Aorta (tissue), 5 donors: ENCODE results near the gene BCL7C. TPM values are rescaled to one million over a fixed set of nuclear protein-coding genes. Genes with fewer than 3 reads are reported as not detected.

Experiments
- ATAC-seq: fragments of 200-7000 bp; cut with Tn5 transposase; one replicate; pipeline ENCODE4 v1.9.1; 2022; ENCODE audit warnings: moderate library complexity; ENCODE audit not compliant: low FRiP score
- DNase-seq, 2 donors: peaks; one replicate each; pipeline ENCODE4 v3.0.0-alpha.2; 2020
- H3K27ac ChIP-seq, 2 donors: one replicate each; pipeline ENCODE4 v1.5.1; 2013; ENCODE audit warnings: low read length in 2 of 2, mild to moderate bottlenecking in 2 of 2, moderate library complexity in 2 of 2, control low read depth in 1 of 2, inconsistent platforms in 1 of 2, low read depth in 1 of 2
- H3K27me3 ChIP-seq, 2 donors: one replicate each; pipeline ENCODE4 v1.6.1; 2013; ENCODE audit warnings: control low read depth in 1 of 2, low read length in 1 of 2, mild to moderate bottlenecking in 1 of 2, moderate library complexity in 1 of 2; ENCODE audit not compliant: insufficient read depth in 2 of 2, control insufficient read depth in 1 of 2
- H3K36me3 ChIP-seq, 2 donors: one replicate each; pipeline ENCODE4 v1.6.1; 2013; ENCODE audit warnings: control low read depth in 1 of 2, low read length in 1 of 2, mild to moderate bottlenecking in 1 of 2; ENCODE audit not compliant: insufficient read depth in 2 of 2, control insufficient read depth in 1 of 2
- H3K4me1 ChIP-seq, 2 donors: one replicate each; pipeline ENCODE4 v1.6.1; 2013; ENCODE audit warnings: low read length in 2 of 2, control low read depth in 1 of 2, mild to moderate bottlenecking in 1 of 2, moderate library complexity in 1 of 2; ENCODE audit not compliant: insufficient read depth in 2 of 2, control insufficient read depth in 1 of 2
- H3K4me3 ChIP-seq, 2 donors: one replicate each; pipeline ENCODE4 v1.5.1; 2013; ENCODE audit warnings: low read length in 2 of 2, control low read depth in 1 of 2, mild to moderate bottlenecking in 1 of 2
- H3K9me3 ChIP-seq: one replicate; pipeline ENCODE4 v1.6.1; 2013; ENCODE audit warnings: mild to moderate bottlenecking, low read length; ENCODE audit not compliant: control insufficient read depth
- WGBS, 2 donors: extraction: QIAGEN DNeasy Blood & Tissue Kit; methylation state at CpG; one replicate each; pipeline ENCODE4 v1.1.7; 2013; 5-methylcytosine and 5-hydroxymethylcytosine counted together
- intact Hi-C, 2 donors: fragments of 100-400 bp; cut with DNase I; formaldehyde crosslinking; loops; one replicate each; pipeline versions ENCODE4 v1.14.2 to v1.15.0; 2022
- microRNA-seq, 2 donors: library from miRNA; unstranded; fragments of <30 nt; microRNA quantifications; one replicate each; pipeline ENCODE4 v1.2.0, GENCODE V29; 2020
- polyA plus RNA-seq, 2 donors: library from polyadenylated mRNA; stranded (reverse); fragments of 200-250 nt; gene quantifications; one replicate each; pipeline ENCODE4 v1.2.3, GENCODE V29; 2013
- total RNA-seq, 2 donors: library from RNA; stranded (reverse); fragmentation: NEBNext Ultra II Directional; extraction: Animal tissue kit (Norgen Biotek cat#: 25700); gene quantifications; one replicate each; pipeline ENCODE4 v1.2.1, GENCODE V29; 2021
- donor health status: healthy with polysubstance abuse.
- donor health status: Bipolar disorder and iron deficiency.
- donor health status: DM: no; HTN: no; CAD: no.
- donor health status: DM: no; HTN: no; CAD: no.
- donor health status: DM: yes; HTN: yes; CAD: no.

Gene BCL7C
- total and polyA plus RNA-seq, 4 donors = 30.2 to 60.7 (median 44.3) TPM

GRCh38 chr16:30837904-30838303 is 56.0 kb downstream of the BCL7C start:
- Histone ChIP-seq H3K36me3 (no peaks in the 10 kb centered on the region), H3K27ac (no peak overlapping the region), H3K9me3 (no peaks in the 10 kb centered on the region), H3K4me3 (no peak overlapping the region), H3K27me3 (no peaks in the 10 kb centered on the region), H3K4me1 (no peaks in the 10 kb centered on the region)
- intact Hi-C loops = no loop called here
- WGBS, 2 donors = 71 to 73% methylated on average over 1 of the region's 1 CpG
- no peak for ATAC-seq
- no peak for DNase-seq

Small RNA genes within 50 kb of the gene (microRNA-seq; reads per million reads assigned to microRNA genes)
- 0 to 3.0 reads per million in 2 donors for gene MIR4519
- gene MIR762 = 0 to 0.60 reads per million in 2 donors

Other genes with a start within 250 kb of the BCL7C start
- gene PRR14, start 243.1 kb downstream of the BCL7C start, total RNA-seq = 10 to 100 TPM; 50.5 to 53.4 TPM
- gene PRR14, start 243.1 kb downstream of the BCL7C start, polyA plus RNA-seq = 100 to 1,000 TPM in 1 of 2 donors, 10 to 100 TPM in 1; 28.2 to 217 TPM
- gene FBRS, start 235.6 kb downstream of the BCL7C start, total RNA-seq = 10 to 100 TPM; 52.7 to 56.0 TPM
- 10 to 100 TPM; 15.3 to 47.2 TPM for gene FBRS, start 235.6 kb downstream of the BCL7C start, polyA plus RNA-seq
- gene SRCAP, start 194.9 kb downstream of the BCL7C start, total RNA-seq = 10 to 100 TPM; 55.0 to 66.2 TPM
- gene SRCAP, start 194.9 kb downstream of the BCL7C start, polyA plus RNA-seq = 10 to 100 TPM in 1 of 2 donors, 1 to 10 TPM in 1; 7.1 to 14.8 TPM
- gene PHKG2, start 145.7 kb downstream of the BCL7C start, total RNA-seq = 10 to 100 TPM; 15.8 to 20.8 TPM
- 10 to 100 TPM; 12.3 to 36.0 TPM for gene PHKG2, start 145.7 kb downstream of the BCL7C start, polyA plus RNA-seq
- gene CFAP119, start 132.0 kb downstream of the BCL7C start, total RNA-seq = 1 to 10 TPM in 1 of 2 donors, under 1 TPM in 1; 0.52 to 2.7 TPM
- 1 to 10 TPM in 1 of 2 donors, under 1 TPM in 1; 0.88 to 9.8 TPM for gene CFAP119, start 132.0 kb downstream of the BCL7C start, polyA plus RNA-seq
- 10 to 100 TPM; 73.9 to 90.2 TPM for gene RNF40, start 131.8 kb downstream of the BCL7C start, total RNA-seq
- 10 to 100 TPM; 22.7 to 59.5 TPM for gene RNF40, start 131.8 kb downstream of the BCL7C start, polyA plus RNA-seq
- 10 to 100 TPM; 11.8 to 13.4 TPM for gene ZNF629, start 106.9 kb downstream of the BCL7C start, total RNA-seq
- 1 to 10 TPM; 2.1 to 6.7 TPM for gene ZNF629, start 106.9 kb downstream of the BCL7C start, polyA plus RNA-seq
- 1 to 10 TPM; 6.2 to 7.2 TPM for gene CTF1, start 2.5 kb upstream of the BCL7C start, total RNA-seq
- 1 to 10 TPM; 6.4 to 7.9 TPM for gene CTF1, start 2.5 kb upstream of the BCL7C start, polyA plus RNA-seq
- gene FBXL19, start 29.5 kb upstream of the BCL7C start, total RNA-seq = 10 to 100 TPM; 14.7 to 22.7 TPM
- gene FBXL19, start 29.5 kb upstream of the BCL7C start, polyA plus RNA-seq = 10 to 100 TPM in 1 of 2 donors, 1 to 10 TPM in 1; 4.3 to 11.6 TPM
- 10 to 100 TPM; 11.8 to 21.7 TPM for gene ORAI3, start 55.0 kb upstream of the BCL7C start, total RNA-seq
- 10 to 100 TPM in 1 of 2 donors, 1 to 10 TPM in 1; 9.1 to 20.8 TPM for gene ORAI3, start 55.0 kb upstream of the BCL7C start, polyA plus RNA-seq
- 10 to 100 TPM; 16.4 to 19.7 TPM for gene SETD1A, start 63.7 kb upstream of the BCL7C start, total RNA-seq
- gene SETD1A, start 63.7 kb upstream of the BCL7C start, polyA plus RNA-seq = 1 to 10 TPM; 4.4 to 9.7 TPM
- gene HSD3B7, start 91.1 kb upstream of the BCL7C start, total RNA-seq = 10 to 100 TPM; 13.6 to 31.3 TPM
- gene HSD3B7, start 91.1 kb upstream of the BCL7C start, polyA plus RNA-seq = 10 to 100 TPM in 1 of 2 donors, 1 to 10 TPM in 1; 8.6 to 10.4 TPM
- under 1 TPM; 0.84 to 0.93 TPM for gene STX1B, start 116.6 kb upstream of the BCL7C start, total RNA-seq
- gene STX1B, start 116.6 kb upstream of the BCL7C start, polyA plus RNA-seq = 1 to 10 TPM in 1 of 2 donors, under 1 TPM in 1; 0.13 to 2.2 TPM
- gene STX4, start 139.5 kb upstream of the BCL7C start, total RNA-seq = 10 to 100 TPM; 73.5 to 88.6 TPM
- gene STX4, start 139.5 kb upstream of the BCL7C start, polyA plus RNA-seq = 100 to 1,000 TPM in 1 of 2 donors, 10 to 100 TPM in 1; 52.8 to 121 TPM
- 10 to 100 TPM in 1 of 2 donors, 1 to 10 TPM in 1; 7.4 to 10.3 TPM for gene ZNF668, start 180.2 kb upstream of the BCL7C start, total RNA-seq
- gene ZNF668, start 180.2 kb upstream of the BCL7C start, polyA plus RNA-seq = 1 to 10 TPM; 6.0 to 6.6 TPM
- gene ZNF646, start 180.3 kb upstream of the BCL7C start, total RNA-seq = 10 to 100 TPM; 12.6 to 15.0 TPM
- gene ZNF646, start 180.3 kb upstream of the BCL7C start, polyA plus RNA-seq = 1 to 10 TPM; 1.6 to 4.7 TPM
- 1 to 10 TPM; 2.4 to 6.0 TPM for gene PRSS53, start 194.9 kb upstream of the BCL7C start, total RNA-seq
- 10 to 100 TPM in 1 of 2 donors, 1 to 10 TPM in 1; 3.6 to 12.9 TPM for gene PRSS53, start 194.9 kb upstream of the BCL7C start, polyA plus RNA-seq
- 100 to 1,000 TPM in 1 of 2 donors, 10 to 100 TPM in 1; 75.7 to 109 TPM for gene VKORC1, start 200.7 kb upstream of the BCL7C start, total RNA-seq
- gene VKORC1, start 200.7 kb upstream of the BCL7C start, polyA plus RNA-seq = 100 to 1,000 TPM; 143 to 206 TPM
- 10 to 100 TPM; 28.6 to 37.2 TPM for gene BCKDK, start 214.3 kb upstream of the BCL7C start, total RNA-seq
- 10 to 100 TPM; 16.7 to 32.0 TPM for gene BCKDK, start 214.3 kb upstream of the BCL7C start, polyA plus RNA-seq
- 10 to 100 TPM; 51.6 to 61.1 TPM for gene KAT8, start 223.6 kb upstream of the BCL7C start, total RNA-seq
- 10 to 100 TPM; 24.3 to 65.7 TPM for gene KAT8, start 223.6 kb upstream of the BCL7C start, polyA plus RNA-seq
- gene PRSS8, start 241.7 kb upstream of the BCL7C start, total RNA-seq = not detected
- 10 to 100 TPM in 1 of 2 donors, under 1 TPM in 1; 0.77 to 11.9 TPM for gene PRSS8, start 241.7 kb upstream of the BCL7C start, polyA plus RNA-seq